Mucosa of gallbladder (tissue), 1 donor: ENCODE measurements around the gene OR2D3. TPM values are rescaled to one million over a fixed set of nuclear protein-coding genes. Genes with fewer than 3 reads are reported as not detected.
"Not testable (repeated sequence)": the region's sequence is repeated elsewhere in the genome, so short reads cannot be mapped to it uniquely, and the experiment has no call there.

Experiments
- DNase-seq: peaks from one replicate; pipeline ENCODE4 v3.0.0-alpha.2; 2020; ENCODE audit warnings: low spot score
- total RNA-seq: library from RNA; stranded (reverse); gene quantifications from one replicate; pipeline ENCODE4 v1.2.1, GENCODE V29; 2021
- donor health status: DM: no; HTN: no; CAD: no.

OR2D3 gene
- total RNA-seq, 1 donor from 2014 or later: not detected

DNA sequence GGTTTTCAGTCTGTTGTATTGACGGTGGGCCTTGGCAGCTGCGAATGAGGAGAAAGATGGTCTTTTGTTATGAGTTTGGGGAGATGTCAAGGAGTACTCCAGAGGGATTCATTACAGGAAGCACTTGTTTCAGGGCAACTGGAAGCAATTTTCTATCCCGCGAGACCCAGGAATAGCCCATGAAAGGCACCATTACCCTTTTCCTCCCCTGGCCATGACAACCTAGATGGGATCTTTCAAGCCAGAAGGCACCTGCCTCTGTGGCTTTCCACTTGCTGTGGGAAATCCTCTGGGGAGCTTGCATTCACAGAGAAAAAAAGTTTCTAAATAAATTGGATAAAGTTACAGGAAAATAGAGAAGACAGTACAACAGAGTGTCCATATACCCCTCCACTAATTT lies 8.1 kb downstream of the OR2D3 start:
- no peak for DNase-seq

DNA sequence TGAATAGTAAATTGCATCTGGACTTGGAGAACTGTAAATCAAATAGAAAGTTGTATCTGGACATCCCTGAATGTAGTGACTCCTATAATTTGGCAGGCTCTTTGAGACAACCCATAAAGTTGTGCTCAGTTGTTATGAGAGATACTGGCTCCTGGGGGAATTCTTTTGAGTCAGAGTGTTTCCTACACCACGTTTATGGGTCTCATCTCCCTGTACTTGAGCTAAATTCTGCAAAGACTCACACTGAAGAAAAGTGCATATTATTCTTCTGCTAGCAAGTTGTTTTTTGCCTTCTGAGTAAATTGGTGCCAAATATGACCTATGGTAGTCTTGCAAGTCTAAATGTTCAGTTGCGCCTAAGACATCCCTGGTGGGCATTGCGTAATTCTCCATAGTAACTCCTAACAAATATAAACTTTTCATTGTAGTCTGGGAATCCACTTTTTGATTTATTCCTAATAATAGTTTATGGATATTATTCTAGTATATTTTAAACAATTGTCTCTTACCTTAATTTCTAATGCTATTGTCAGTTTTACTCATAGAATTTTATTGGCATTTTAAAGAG lies 10.4 kb downstream of the OR2D3 start:
- DNase-seq: no peak

DNA sequence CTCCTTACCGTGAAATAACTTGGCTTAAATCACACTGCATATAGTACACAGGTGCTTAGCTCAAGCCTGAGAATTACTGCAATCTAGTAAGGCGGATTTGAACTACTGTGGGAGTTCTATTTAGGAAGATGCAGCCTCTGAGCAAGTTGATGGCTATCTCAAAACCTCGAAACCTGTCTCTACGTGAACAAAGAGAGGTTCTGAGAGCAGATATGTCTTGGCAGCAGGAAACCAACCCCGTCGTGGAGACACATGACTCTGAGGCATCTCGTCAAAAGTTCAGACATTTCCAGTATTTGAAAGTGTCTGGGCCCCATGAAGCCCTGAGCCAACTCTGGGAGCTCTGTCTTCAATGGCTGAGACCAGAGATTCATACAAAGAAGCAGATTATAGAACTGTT lies 11.3 kb downstream of the OR2D3 start:
- no peak for DNase-seq

DNA sequence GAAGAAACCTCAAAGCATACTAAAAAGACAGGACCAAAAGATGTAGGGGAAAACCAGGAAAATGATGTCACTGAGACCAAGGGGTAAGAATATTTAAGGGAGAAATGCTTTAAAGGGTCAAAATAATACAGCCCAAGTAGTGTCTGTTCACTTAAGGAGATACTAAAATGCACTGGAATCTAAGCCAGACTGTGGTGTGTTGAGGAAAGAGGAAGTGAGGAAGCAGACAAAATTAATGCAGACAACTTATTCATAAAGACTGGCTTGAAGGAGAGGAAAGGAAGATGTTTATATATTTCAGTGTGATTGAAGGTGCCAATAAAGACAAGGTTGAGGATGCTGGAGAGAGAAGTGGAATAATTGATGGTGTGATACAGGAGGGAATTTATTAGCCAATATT lies 21.2 kb downstream of the OR2D3 start:
- no peak for DNase-seq

DNA sequence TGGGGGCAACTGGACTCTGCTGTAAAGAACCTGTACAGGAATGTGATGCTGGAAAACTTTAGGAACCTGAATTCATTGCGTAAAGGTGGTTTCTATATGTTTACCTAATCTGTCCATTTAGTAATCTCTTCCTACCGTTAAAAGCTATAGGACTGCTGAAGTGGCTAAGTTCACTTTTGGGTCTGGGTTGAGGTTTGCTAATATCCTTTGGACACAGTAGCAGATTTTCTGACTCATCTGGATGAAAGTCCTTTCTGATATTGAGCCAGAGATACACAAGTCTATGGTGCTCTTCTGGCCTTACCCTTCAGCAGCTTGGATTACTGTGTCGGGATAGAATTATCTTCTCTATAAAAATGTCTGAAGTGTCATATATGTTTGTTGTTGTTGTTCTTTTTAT lies 22.3 kb downstream of the OR2D3 start:
- no peak for DNase-seq

DNA sequence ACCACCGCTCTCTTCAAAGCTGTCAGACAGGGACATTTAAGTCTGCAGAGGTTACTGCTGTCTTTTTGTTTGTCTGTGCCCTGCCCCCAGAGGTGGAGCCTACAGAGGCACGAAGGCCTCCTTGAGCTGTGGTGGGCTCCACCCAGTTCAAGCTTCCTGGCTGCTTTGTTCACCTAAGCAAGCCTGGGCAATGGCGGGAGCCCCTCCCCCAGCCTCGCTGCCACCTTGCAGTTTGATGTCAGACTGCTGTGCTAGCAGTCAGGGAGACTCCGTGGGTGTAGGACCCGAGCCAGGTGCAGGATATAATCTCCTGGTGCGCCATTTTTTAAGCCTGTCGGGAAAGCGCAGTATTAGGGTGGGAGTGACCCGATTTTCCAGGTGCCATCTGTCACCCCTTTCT lies 33.4 kb downstream of the OR2D3 start:
- not testable (repeated sequence) for DNase-seq

DNA sequence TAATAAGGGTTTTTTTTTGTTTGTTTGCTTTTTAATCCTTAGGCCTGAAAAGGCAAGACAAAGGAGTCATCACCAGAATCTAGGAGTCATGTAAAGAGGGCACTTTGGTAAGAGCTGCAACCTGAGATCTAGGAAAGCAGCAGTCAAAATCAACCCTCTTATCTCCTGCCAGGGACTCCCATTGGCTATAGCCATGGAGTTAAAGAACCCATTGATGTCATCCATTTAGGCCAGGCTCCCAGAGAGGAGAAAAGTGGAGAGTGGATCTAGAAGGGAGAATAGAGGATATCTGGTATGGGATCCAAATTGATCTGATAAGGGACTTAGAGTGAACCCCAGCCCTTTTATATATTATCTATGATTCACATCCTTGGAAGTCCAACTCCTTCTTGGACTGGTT lies 41.3 kb downstream of the OR2D3 start:
- no peak for DNase-seq

DNA sequence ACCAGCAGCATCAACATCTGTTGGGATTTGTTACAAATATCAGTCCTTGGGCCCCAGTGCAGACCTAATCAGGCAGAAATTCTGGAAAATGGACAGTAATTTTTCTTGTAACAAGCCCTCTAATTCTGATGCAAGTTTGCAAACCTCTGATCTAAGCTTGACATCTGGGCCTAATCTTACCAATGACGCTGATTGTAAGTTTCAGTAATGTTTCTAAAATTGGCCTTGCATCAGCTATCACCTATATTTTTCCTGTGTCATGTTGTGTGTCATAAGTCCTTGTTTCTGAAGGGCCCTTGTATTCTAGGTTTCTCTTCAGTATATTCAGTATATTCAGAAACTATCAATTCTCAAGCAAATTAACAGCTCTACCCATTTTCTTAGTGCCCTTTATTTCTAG lies 41.9 kb downstream of the OR2D3 start:
- no peak for DNase-seq

DNA sequence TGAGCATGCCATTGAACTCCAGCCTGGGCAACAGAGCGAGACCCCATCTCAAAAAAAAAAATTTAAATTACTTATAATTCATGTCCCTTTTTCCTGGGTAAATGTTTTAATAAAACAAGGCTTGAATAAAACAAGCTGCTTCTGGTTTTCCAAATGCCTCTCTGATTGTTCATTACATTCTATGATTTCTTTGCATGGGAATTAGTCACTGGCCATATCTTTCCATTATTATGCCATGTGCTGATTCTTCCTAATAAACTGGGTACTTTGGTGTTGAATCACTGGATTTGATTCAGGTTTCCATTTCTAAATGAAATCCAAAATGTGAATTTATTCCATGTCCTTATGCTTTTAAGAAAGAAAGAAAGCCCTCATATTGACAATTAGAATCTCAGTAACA lies 48.0 kb downstream of the OR2D3 start:
- no peak for DNase-seq

DNA sequence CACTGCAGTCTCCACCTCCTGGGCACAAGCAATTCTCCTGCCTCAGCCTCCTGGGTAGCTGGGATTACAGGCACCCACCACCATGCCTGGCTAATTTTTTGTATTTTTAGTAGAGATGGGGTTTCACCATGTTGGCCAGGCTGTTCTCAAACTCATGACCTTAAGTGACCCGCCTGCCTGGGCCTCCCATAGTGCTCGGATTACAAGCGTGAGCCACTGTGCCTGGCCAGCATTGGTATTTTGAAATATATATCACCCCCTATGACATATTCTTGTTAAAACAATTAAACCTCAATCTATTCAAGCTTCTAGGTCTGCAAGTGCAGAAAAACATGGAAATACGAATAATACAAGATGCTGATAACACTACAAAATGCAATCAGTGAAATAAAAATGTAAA lies 49.1 kb downstream of the OR2D3 start:
- not testable (repeated sequence) for DNase-seq

Other genes with a start within 250 kb of the OR2D3 start
- gene MRPL17, start 237.7 kb upstream of the OR2D3 start, total RNA-seq: 38.5 TPM
- gene OR2AG2, start 149.0 kb upstream of the OR2D3 start, total RNA-seq: not detected
- gene OR2AG1, start 138.0 kb upstream of the OR2D3 start, total RNA-seq: not detected
- gene OR6A2, start 121.3 kb upstream of the OR2D3 start, total RNA-seq: 0.06 TPM
- gene OR10A5, start 75.3 kb upstream of the OR2D3 start, total RNA-seq: not detected
- gene OR10A2, start 57.9 kb upstream of the OR2D3 start, total RNA-seq: not detected
- not detected for gene OR10A4, start 44.4 kb upstream of the OR2D3 start, total RNA-seq
- not detected for gene OR2D2, start 28.5 kb upstream of the OR2D3 start, total RNA-seq
- gene ZNF215, start 5.4 kb downstream of the OR2D3 start, total RNA-seq: 1.5 TPM
- 4.1 TPM for gene ZNF214, start 99.3 kb downstream of the OR2D3 start, total RNA-seq
- gene NLRP14, start 99.5 kb downstream of the OR2D3 start, total RNA-seq: 0.06 TPM
- not detected for gene RBMXL2, start 168.0 kb downstream of the OR2D3 start, total RNA-seq